ENCODE data around the gene CCDC192.

CCDC192 gene

DNA sequence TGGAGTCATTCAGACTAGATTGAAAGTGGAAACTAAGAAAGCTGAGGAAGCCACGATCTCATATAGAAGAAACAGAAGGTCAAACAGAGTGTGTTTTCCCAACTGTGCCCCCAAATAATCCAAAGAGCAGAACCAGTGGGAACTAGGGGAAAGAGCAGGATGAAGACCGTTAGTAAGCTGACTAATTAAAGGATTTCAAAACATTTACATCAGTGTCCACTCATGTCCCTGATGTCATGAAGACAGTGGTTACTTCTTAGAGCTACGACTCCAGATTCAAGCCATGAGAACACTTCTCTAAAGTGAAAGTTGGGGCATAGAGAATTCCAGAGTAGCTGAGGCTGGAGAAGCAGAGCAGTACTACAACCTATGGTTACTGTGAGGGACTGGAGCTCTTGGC lies 260.7 kb downstream of the CCDC192 start:
- DNase-seq = no peak

DNA sequence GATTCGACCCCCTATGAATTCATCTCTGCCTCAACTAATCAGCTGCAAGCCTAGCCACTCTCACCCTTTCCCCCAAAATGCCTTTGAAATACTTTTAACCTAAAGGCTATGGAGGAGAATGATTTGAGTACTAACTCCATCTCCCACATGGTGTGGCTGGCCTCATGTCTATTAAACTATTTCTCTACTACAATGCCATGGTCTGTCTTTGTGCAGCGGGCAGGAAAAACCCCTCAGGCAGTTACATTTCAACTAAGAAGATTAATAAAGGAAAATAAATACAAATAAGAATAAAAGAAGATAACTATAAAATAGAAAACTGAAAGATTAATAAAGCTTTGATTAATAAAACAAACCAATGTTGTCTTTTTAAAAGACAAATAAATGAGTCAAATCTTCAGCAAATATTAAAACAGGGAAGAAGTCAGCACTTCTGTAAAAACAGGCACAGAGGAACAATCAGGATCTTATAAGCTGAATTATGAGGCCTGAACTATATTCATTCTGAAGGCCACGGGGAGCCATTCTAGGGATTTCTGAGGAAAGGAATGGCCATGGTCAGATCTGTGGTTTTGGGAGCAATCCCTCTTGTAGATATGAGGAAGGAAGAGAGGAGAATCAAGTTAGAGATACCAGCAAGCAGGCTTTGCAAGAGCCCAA lies 264.3 kb downstream of the CCDC192 start:
- DNase-seq = no peak

DNA sequence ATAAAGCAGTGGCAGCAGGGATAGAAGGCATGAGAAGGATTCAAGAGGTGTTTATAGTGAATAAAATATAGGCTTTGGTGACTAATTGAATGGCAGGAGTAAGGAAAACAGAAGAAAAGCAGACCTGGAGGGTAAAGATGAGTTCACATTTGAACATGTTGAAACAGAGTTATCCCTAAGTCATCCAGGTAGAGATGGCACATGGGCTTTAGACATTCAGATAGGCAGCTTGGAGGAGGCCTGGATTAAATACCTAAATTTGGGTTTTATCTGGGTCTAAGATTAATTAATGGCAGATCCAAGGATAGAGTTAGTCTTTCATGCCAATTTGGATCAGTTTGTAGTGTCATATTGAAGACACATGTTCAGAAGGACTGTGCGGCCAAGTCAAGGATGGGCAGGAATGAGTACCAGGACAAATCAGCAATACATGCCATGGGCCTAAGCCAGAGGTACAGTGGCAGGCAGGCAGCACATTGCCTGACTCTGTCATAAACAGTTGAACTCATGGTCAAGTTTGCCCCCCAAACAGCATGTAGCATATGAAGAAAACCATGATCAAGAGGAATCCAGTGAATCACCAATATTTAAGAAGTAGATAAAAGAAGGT lies 264.9 kb downstream of the CCDC192 start:
- no peak for DNase-seq

- no peak for DNase-seq
Observed at GRCh38 chr5:127969002-127969401, 265.8 kb downstream of the CCDC192 start.

DNA sequence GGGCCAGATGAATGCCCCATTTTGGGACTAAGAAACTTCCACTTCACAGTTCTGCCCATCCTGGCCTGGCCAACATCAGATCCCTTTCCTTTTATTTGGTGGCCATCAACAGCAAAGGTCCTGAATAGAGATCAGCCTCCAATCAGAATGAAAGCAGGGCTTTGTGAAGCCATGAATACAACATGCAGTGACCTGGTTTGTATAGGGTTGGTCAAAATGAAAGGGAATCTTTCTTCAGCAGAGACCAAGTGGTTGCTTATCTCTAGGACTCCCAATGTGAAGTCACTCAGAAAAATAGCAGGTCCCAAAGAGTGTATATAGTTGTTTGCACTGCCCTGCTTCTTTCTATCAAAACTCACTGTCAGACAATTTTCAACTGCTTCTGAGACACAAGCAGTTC lies 266.5 kb downstream of the CCDC192 start:
- no peak for DNase-seq

- no peak for DNase-seq
Observed at GRCh38 chr5:127970081-127970480, 266.9 kb downstream of the CCDC192 start.

- no peak for DNase-seq
Observed at GRCh38 chr5:127970854-127971425, 267.7 kb downstream of the CCDC192 start.

DNA sequence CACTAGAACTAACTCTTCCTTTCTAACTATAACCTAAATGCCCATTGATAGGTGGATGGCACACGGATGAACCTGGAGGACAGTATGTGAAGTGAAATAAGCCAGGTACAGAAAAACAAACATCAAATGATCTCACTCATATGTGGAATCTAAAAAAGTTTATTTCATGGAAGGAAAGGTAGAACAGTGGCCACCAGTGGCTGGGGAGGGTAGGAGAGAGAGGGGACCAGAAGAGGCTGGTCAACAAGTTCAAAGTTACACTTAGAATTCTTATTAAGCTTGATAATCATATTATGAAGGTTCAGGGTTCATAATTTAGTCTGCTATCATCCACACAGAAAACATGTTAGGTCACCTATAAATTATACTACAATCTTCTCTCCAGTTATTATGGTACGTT lies 272.8 kb downstream of the CCDC192 start:
- no peak for DNase-seq

GRCh38 chr5:127976525-127976924 lies 273.3 kb downstream of the CCDC192 start:
- DNase-seq = no peak

DNA sequence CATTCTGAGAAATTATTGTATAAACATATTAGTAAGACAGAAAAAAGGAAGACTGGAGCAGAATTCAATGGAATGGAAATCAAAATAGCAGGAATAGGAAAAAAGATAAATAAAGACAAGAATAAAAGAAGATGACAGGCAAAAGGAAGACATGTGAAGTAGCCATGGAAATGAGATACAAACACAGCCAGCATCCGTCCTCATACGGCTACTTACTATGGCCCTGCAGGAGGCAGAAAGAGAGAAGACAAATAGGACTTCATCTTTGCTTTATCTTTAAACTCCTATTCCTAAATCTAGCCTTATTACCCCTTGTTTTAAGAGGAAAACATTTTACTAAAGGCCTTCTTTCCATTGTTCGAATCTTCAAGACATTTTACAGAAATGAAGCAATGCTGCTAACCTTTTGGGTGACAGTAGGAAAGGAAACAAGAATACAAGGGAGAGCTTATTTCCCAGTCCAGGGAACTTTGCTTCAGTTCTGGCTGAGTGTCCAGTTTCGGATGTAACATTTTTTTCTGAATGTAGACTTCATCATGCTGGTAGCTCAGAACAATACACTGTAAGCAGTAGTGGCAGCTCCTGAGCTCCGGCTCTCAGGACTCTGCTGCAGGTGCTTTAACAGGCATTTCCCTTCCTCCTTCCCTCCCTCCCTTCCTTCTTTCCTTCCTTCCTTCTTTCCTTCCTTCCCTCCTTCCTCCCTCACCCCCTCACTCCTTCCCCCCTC lies 274.0 kb downstream of the CCDC192 start:
- no peak for DNase-seq

DNA sequence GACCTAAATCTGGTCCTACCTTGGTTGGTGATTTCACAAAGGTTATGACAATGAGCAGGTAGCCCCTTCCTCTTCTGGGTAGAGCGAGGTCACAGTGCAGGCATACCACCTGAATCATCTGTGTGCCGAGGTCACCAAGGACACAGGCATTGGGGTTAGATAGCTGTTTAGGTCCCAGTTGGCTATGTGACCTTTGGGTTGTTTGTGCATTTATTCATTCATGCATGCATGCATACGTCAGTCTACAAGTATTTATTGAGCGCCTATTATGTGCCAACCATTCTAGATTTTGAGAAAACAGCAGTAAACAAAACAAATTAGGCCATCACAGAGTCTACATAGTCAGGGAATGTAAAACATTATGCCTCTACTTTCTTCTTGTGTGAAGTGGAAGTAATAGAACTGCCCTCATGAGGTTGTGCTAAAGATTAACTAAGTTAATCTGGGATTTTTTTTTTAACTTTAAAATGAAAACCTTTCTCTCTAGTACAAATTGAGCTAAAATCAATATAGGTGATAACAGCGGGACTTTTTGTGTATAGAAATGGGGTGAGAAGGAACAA lies 275.6 kb downstream of the CCDC192 start:
- no peak for DNase-seq

- no peak for DNase-seq
Observed at GRCh38 chr5:127979475-127979874, 276.3 kb downstream of the CCDC192 start.

GRCh38 chr5:127980843-127981242 lies 277.7 kb downstream of the CCDC192 start:
- DNase-seq = no peak

DNA sequence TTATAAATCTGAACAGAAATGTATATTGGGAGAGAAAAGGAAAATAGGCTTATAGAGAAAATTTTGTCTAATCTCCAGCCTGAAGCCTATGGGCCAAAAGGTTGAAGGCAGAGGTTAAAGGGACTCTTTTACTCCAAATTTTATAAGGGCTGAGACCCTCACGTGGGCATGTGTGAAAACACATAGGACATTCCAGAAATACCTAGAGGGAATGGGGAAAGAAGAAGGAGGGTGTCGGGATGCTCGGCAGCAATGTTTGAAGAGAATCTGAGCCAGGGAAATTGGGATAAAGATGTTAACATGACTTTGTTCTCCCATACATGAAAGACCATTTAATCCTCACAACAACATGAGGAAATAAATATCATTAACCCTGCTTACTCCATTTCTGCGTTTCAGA lies 278.3 kb downstream of the CCDC192 start:
- DNase-seq = no peak

- no peak for DNase-seq
Observed at GRCh38 chr5:127985811-127986325, 282.7 kb downstream of the CCDC192 start.

GRCh38 chr5:127987354-127988145 lies 284.4 kb downstream of the CCDC192 start:
- DNase-seq = no peak

DNA sequence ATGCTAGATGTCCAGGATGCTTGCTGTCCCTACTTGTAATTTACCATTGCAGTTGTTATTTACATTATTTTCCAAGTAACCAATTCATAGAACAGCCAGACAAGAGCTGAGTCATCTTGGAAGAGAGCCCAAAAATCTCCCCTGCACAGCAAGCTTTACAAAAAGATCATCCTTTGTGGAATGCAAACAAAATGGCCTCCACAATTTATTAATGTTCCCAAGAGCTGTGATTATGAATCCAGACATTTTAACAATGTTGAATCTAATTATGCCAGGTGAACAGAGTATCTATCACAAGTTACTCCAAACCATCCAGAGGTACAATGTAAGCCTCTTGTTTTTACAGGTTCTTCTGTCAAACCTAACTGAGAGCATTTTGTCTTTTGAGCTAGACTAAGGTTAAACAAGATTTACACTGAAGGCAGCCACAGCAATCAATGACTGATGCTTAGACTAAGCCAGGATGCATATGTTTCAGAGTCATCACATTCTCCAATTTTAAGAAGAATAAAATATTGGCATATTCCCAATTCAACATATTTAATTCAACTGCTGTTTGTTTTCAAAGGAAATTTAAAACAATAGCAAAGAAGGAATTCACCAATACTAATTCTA lies 285.1 kb downstream of the CCDC192 start:
- DNase-seq = no peak
